A673 (cell line): ENCODE results near the gene TBX18.

Experiments
- EZH2 ChIP-seq: fragments of 200-600 bp; sonication (generic); IDR thresholded peaks from 2 replicates; pipeline ENCODE4 v1.6.1; 2017; ENCODE audit warnings: borderline replicate concordance, low read depth, mild to moderate bottlenecking, mixed read lengths, antibody characterized with exemption, low read length; ENCODE audit not compliant: poor library complexity, severe bottlenecking
- TF ChIP-seq, protein P1 (sequence below): fragments of 300-800, 200-600 bp; sonication (generic); conservative IDR thresholded peaks from 2 replicates; pipeline ENCODE4 v1.5.1; 2017; ENCODE audit warnings: low read depth, mild to moderate bottlenecking, antibody characterized with exemption, low read length, moderate library complexity, mixed read lengths

- TF ChIP-seq, protein P1, sequence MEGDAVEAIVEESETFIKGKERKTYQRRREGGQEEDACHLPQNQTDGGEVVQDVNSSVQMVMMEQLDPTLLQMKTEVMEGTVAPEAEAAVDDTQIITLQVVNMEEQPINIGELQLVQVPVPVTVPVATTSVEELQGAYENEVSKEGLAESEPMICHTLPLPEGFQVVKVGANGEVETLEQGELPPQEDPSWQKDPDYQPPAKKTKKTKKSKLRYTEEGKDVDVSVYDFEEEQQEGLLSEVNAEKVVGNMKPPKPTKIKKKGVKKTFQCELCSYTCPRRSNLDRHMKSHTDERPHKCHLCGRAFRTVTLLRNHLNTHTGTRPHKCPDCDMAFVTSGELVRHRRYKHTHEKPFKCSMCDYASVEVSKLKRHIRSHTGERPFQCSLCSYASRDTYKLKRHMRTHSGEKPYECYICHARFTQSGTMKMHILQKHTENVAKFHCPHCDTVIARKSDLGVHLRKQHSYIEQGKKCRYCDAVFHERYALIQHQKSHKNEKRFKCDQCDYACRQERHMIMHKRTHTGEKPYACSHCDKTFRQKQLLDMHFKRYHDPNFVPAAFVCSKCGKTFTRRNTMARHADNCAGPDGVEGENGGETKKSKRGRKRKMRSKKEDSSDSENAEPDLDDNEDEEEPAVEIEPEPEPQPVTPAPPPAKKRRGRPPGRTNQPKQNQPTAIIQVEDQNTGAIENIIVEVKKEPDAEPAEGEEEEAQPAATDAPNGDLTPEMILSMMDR: no peak
- TF ChIP-seq EZH2: no peak
Measured at GRCh38 chr6:84771756-84772356, 7.5 kb upstream of the TBX18 start.
